NCI-H2196 treated with DMSO at 0.1 percent for 48 hours (cell line): ENCODE results near the gene KCNAB1.
A peak's percentile ranks its signal among the peaks of the same experiment; 100 is the strongest.

Experiments
- DNase-seq: peaks from one replicate; lab custom pipeline; 2025; ENCODE audit not compliant: unreplicated experiment; lab: John Stamatoyannopoulos, UW

Gene KCNAB1

DNA sequence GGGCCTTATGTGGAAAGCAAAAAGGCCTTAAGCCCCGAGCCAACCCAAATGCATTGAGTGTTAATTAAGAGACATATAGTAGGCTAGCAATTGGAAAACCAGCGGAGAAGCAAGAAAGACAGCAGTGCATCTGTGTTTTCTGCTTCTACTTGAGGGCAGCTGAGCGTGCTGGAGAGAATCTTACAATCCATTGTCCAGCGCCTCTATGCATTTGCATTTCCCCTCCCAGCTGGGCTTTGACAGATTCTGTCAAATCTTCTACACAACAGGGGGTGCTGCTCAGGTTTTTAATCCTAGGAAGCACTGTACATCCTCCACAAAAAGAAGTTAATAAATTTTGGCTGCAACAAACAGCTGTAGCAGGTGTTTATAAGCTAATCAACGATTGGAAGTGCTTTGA, 410.6 kb downstream of the KCNAB1 start:
- DNase-seq: no peak

DNA sequence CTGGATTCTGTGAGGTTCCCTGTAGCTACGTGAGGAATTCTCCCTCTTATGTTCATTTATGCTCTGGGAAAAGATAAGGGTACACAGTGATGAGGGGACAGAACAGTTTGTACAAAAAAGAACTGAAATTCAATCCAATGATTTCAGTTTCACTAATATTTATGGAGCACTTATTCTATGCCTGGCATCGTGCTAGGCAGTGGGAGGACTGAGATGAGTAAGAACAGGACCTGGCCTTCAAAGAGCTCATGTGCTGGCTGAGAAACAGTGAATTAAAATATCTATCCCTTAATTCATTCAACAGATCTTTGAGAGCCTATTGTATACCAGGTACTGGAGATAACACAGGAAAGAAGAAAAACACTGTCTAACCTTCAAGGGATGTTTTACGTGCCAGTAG, 412.4 kb downstream of the KCNAB1 start:
- DNase-seq: no peak

DNA sequence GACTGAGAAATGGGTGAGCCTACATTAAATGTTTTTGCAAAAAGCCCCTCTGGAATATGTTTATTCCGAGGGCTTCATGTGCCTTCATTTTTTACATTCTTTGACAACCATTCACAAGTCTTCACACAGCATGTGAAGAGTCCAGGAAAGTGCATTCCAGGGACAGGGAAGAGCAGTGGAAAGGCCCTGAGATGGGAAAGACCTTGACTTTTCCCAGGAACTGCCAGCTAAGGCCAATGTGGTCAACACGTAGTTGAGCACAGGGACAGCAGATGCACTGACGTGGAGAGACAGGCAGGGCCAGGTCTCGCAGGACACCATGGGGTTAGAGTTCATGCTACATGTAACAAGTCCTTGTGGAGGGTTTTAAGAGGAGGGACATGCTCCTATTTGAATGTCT, 412.8 kb downstream of the KCNAB1 start:
- no peak for DNase-seq

DNA sequence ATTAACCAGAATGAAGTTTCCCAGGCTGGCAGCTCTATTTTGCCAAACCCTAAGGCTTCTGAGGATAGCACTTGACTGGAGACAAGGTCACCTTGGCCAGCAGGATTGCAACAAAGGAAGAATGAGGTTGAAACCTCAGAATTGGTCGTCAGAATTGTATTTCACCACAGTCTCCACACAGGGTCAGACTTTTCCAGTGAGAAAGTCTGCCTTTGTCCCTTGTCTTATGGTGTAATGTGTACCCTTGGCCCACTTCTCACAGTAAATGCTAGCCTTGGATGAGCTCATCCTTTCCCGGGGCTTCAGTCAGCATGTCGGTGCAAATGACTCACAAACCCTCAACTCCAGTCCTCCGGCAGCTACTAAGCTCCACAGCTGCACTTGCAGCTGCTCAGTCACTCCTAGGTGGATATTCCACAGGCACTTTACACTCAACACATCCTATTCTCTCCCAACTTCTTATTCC, 414.8 kb downstream of the KCNAB1 start:
- DNase-seq: peak; percentile 26

DNA sequence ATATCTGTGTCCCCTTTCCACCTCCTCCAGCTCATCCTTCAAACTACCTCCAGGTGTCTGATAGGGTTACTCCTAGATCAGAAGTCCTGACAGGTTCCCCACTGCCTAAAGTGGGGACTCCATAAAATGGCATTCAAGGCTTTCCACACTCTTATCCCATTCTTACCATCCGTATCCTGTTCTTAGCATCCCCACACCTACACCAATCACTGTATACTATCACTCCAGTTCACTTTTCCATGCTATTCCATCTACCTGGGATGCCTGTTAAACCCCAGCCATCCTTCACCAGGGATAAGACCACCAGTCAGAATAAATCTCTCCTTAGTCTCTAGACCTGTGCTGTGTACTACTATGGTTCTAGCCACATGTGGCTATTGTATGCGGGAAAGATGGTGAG, 415.4 kb downstream of the KCNAB1 start:
- DNase-seq: no peak

DNA sequence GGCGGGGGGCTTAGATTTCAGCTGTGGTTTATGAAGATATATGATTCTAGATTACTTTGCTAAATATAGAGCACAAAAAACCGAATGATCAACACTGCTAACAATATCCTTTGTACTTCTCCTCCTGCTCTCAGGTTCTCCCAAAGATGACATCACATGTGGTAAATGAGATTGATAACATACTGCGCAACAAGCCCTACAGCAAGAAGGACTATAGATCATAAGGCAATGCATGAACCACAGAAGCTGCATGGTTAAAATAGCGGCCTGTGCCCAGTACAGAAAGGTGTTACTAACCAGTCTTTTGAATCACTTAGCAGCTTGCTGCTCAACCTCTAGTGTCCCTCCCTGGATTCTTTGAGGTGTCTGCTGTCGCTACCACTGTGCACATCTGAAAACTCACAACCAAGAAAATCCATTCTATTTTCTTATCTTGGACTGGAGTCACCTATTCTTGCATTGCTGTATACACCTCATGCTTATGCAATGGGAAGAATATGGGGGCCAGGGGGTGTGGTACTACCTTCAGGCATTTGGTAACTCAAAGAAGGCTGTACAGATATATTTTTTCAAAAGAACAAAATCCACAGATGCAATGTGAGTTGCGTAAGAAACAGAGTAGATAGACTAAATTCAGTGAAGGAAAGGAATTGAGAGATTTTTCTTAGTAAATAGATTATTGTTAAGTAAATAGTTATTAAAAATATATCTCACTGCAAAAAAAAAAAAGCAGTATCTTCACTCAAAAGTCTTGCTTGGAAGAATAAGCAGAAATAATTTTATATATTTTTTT, 416.3 kb downstream of the KCNAB1 start:
- no peak for DNase-seq

DNA sequence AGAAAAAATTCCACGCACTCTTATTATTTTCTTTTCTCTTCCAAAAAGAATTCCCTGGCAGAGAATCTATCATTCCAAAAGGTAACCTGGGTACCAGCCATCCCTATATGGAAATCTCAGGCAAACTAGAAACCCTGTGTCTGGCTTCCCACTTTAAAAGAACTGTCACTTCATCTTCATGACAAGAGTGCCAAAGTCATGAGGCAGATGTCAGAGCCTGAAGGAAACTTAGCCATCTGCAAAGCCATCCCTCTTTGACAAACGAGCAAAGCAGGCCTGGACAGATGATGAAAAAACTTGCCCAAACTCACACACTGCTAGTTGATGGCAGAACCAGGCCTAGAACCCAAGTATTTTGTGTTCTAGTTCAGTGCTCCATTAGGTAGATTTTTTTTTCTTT, 418.7 kb downstream of the KCNAB1 start:
- DNase-seq: no peak

DNA sequence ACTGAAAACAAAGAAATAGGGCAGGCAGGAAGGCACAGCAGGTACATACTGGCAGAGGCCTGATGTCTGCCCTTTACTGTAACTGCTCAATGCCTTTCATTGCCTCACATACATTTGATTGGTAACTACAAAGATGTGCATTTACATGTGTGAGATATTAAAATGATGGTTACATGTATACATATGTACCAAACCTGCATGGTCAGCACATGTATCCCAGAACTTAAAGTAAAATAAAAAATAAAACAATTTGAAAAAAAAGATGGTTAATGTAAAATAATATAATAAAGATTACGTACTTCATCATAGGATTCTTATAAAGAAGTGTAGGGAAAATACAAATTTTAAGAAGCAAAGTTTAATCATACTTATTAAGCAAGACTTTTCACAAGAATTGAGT, 419.4 kb downstream of the KCNAB1 start:
- no peak for DNase-seq

DNA sequence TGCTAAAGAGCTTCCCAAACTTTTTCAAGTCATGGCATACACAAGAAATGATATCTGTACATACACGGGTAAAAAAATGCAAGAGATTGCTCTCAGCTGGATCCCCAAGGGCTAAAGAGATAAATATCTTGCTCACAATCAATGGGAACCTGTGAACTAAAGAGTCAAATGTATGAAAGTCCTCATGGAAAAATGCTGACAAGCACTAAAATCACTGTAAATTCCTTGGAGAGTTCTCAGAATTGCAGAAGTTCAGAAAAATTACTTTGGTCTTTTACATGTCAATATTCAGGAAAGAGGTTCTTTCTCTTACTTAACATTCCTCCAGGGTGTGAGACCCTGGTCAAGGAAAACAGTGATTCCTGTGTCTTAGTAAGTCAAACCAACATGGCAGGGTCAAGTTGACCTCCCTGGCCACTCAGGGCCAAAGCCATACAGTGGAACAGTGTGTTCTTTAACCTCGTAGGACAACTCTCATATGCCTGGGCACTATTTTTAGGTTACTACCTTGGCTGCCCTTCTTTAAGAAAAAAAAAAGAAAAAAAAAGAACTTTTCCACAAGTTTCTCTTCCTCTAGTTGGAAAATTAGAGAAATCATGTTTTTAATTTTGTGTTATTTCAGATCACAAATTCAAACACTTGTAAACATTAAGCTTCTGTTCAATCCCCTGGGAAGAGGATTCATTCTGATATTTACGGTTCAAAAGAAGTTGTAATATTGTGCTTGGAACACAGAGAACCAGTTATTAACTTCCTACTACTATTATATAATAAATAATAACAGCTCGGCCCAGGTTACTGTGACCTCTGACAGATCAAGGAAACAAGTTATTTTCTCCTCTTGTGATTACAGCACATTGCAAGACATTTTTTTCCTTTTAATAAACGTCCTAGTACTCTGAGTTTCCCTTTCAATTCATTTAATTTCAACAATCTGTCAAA, 422.0 kb downstream of the KCNAB1 start:
- DNase-seq: no peak

DNA sequence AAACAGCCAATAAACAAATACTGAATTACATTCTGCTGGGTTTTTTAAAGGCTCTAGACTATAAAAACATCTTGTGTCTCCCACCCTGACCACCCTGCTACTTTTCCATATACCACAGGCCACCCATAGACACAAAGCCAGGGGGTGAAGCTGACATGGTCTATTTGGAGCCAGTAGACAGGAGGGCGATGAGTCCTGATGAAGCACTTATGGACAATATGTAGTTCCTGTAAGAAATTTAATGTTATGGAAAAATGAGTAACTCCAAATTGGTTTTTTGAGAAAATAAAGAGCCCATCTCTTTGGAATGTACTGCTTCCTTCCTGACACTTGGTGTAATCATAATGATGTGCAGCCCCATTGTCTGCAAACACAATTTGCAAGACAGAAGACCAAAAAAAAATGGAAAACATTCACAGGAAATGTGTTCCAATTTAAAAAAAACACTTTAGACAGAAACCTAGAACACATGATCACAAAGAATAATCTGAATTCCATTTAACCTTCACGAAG, 422.7 kb downstream of the KCNAB1 start:
- DNase-seq: no peak

DNA sequence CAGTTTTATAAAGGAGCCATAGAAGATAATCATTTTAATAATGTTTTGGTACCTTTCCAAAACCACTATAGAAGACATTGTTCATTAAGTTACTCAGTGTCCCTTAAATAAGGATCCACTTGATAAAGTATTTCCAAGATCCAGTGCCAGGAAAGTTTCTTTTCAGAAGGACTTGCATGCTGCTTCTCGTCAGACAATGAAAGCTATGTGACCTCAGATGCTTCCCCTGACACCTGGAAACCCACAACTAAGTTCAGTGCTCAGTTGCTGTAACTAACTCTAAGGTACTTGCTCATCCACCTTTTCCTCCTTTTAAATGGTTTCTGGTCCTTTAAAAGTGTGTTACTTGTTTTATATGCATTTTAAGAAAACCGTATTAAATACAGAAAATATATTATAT, 427.3 kb downstream of the KCNAB1 start:
- no peak for DNase-seq

DNA sequence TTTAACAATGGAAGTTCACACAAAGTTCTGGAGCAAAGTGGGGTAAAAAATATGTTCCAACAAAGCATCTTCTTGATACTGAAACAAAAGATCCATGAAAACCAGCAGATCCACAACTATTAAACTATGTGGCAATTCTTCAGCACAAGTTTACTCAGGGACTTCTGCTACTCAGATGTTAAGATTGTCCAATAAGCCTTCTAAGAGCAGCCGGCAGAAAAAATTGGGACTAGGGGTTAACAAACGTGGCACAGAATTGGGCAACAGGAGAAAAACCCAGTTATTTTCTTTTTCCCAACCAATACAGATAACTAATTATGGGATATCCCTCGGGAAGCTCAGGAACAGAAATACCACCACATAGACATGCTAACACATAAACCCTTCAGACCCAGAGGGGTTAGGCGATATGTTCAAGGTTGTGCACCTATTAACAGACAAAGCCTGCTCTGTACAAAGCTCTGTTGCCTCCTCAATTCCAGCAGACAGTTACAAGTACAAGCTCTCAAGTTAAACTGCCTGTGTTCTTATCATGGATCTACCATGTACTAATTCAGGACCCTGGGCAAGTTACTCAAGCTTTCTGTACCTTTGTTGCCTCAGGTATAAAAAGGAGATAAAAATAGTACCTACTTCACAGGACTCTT, 427.8 kb downstream of the KCNAB1 start:
- DNase-seq: no peak

DNA sequence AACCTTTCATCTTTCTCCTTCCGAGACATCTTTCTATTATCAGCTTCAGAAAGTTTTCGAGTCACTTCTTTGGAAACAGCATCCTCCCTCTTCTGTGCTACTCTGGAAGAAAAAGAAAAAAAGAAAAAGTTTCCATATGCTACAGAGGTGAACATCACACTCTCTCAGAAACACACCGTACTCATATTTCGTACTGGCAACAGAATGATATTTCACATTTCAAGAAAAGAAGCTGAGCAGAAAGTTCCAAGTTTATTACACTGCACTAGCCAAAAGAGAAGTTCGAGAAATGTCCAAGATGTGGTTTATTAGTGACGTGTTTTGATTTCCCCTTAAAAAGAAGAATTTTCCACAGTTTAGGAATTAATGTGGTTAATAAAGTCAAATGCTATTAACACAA, 428.5 kb downstream of the KCNAB1 start:
- DNase-seq: no peak

DNA sequence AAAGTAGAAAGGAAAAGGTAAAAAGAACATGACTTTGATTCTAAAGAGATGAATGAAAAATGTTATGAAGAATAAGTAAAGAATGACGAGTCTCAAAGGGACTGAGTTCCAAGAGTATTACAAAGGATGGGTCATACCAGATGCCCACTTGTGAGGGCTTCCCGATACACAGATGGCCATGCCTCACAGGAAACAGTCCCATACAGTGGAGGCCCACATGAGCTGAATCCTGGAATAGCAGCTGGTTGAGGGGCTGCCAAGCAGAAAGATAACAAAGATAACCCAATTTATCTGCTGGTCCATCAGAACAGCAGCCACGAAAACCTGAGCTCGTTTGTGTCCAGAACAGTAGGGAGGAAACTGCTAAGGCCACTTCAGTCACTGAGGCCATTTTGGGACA, 430.9 kb downstream of the KCNAB1 start:
- DNase-seq: no peak

DNA sequence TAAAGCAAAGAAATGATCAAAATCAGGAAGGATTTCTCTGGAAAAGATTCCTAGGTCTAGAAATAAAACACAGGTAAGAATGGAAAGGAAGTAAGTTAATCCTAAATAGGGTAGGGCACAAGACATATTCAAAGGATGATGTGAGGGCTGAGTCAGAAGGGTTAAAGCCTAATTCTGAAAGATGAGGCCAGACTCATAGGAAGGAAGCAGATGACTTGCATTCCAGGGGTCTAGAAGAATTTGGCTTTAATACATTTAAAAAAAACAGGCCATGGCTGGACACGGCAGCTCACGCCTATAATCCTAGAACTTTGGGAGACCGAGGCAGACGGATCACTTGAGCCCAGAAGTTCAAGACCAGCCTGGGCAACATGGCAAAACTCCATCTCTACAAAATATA, 431.4 kb downstream of the KCNAB1 start:
- no peak for DNase-seq

DNA sequence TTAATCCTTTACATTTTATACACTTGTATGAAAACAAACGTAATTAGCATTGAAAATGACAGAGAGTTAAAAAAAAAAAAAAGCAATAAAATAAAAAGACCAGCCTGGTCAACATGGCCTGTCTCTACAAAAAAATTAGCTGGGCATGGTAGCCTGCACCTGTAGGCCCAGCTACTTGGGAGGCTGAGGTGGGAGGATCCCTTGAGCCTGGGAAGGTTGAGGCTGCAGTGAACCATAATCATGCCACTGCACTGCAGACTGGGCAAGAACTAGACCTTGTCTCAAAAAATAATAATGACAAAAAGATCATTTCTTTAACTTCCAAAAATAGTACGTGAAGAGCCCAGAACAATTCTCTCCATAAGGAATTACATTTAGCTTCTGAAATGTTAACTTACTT, 432.6 kb downstream of the KCNAB1 start:
- DNase-seq: no peak

DNA sequence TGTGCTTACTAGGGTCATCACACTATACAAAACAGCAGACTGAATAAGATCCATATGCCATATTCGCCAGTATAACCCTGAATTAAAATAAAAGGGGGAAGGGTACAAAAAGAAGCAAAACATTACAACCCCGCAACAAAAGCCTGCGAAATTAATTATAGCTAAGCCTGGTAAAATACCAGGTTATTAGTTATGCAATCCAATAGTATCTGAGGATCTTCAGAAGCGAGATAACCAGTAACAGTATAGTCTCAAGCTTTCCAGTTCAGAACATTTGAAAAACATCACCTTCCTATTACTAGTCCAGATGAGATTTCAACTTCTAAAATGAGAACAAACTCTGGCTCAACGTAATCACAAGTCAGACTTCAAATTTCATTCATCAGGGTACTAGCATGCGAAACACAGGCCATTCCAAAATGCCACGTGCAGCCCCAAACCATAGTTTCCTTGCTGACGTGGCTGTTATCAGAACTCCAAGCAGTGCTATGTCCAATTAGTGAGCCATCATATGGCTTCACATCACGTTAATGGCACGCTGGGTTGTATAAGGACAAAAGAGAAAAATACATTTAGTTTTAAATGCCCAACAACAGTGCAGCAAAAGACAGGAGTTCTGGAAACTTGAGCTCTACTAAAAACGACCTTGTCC, 433.5 kb downstream of the KCNAB1 start:
- DNase-seq: no peak

DNA sequence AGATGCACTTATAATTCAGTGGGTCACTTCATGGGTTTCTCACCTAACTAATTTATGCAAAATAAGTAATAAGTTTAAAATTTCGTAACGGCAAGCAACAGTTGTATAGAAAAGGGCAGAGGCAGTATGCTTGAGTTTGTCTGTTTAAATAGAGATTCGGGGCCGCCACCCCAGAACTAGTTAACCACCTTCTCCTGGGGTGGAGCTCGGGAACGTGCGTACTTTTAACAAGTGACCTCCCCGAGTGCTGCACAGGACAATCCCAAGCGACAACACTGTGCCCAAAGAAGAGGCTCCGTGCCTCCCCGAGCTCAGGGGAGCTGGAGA, 434.1 kb downstream of the KCNAB1 start:
- DNase-seq: no peak

DNA sequence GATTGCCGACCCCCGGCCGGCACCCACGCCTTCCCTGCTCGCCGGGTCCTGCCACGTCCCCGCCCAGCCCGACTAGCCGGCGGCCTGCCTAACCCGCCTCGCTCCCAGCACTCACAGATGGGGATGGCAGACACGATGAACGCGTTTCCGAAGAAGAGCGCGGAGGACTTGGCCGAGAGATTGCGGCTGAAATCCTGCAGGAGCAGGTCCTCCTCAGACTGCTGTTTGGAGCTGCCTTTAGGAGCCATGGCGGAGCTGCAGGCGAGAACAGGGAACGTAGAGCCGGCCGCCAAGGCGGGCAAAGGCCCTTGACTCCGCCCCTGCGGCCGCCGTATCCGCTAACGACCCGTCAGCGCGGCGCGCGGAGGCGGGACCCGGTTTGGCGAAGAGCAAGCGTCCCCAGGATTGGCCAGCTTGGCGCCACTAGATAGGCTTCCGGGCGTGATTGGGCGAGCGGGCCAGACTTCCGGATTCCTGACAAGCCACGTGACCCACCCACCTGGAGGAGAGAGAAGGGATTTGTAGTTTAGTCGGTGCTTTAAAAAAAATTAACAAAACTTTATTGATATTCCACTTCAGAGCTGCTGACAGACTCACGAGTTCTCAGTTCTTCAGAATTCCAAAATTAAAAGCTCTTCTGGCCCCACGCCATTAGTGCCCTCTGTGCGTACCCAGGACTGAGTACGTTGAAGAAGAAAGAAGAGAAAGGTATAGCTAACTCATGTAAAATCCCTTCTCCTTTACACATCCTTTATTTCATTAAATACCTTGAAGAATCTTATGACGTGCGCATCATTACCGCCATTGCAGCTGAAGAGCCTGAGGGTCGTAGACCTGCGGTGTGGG, 434.7 kb downstream of the KCNAB1 start, which contains the start of gene SSR3:
Gene SSR3, minus strand, starts transcription at position 276 of the 846 bp plus-strand sequence. Its CDS starts 28 bp downstream, at position 248.
- peak; percentile 99 for DNase-seq

DNA sequence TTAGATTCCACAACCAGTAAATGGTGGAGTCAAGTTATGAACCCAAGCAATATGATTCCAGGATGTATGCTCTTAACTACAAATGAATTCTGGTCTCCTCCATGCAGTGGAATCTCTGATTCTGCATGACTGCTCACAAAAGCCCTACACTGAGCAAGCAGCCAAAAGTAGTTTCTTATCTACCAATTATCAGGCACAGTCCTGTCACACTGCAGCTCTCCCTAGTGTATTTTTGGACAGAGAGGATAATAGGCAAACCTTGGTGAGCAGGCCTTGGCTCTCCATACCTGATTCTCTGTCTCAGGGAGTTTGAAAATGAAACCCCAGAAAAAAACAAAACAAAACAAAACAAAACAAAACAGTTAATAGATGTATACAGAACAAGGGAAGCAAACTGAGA, 438.0 kb downstream of the KCNAB1 start:
- DNase-seq: no peak
